Measurements from ENCODE around the gene IGFBPL1.
"Not testable (repeated sequence)": the region's sequence is repeated elsewhere in the genome, so short reads cannot be mapped to it uniquely, and the experiment has no call there.

DNA sequence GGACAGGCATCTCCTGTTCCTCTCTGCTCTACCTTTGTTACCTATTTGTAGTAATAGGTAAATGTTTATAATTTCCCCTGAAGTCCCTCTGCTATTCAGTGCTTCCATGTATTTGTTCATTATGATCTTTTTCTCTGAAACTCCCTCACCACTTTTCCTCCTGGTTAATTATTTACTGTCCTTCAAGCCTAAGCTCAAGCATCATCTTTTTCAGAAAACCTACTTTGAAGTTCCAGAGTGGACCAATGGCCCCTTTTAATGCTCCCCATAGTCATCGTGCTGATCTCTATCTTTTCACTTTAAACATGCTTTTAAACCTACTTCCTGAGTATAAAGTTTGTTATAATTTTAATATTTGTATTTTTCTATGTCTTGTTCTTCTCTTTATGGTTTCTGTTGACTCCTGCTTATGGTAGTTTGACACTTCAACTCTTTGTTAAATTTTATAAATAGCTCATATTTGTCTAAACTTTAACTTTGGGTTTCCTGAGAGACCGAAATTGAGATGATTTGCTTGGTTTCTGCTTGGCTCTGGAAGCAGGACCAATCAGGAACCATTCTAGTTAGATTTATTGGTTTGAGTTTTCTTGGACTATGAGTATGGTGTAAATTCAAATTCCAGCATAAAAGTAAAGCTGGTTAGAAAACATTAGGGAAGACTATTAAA, 48.5 kb upstream of the IGFBPL1 start:
- TF ChIP-seq BACH1 (IDR thresholded peaks at IDR 0.05; ENCODE audit: low read length); POLR2A (IDR thresholded peaks at IDR 0.05; ENCODE audit: control extremely low read depth in 1 of 2, low read depth in 2 of 2, low read length in 2 of 2); CHD2 (IDR thresholded peaks at IDR 0.05; ENCODE audit: low read length); EZH2 (IDR thresholded peaks at IDR 0.05; ENCODE audit: low read depth, low read length, severe bottlenecking); SP2 (IDR thresholded peaks at IDR 0.05; ENCODE audit: low read length); KDM1A (IDR thresholded peaks at IDR 0.05; ENCODE audit: borderline replicate concordance, low read length); RNF2 (IDR thresholded peaks at IDR 0.05; ENCODE audit: borderline replicate concordance, low read depth, low read length, missing control alignments, poor library complexity, severe bottlenecking); TAF1 (IDR thresholded peaks at IDR 0.05; ENCODE audit: low read depth, low read length); USF2 (IDR thresholded peaks at IDR 0.05; ENCODE audit: low read length); EGR1 (IDR thresholded peaks at IDR 0.05; ENCODE audit: borderline replicate concordance, low read depth, low read length); RXRA (IDR thresholded peaks at IDR 0.05; ENCODE audit: insufficient read depth, low read depth, low read length); TCF12 (IDR thresholded peaks at IDR 0.05; ENCODE audit: low read depth, low read length); EP300 (IDR thresholded peaks at IDR 0.05; ENCODE audit: borderline replicate concordance in 1 of 2, low read depth in 2 of 2, low read length in 2 of 2): not testable (repeated sequence)
- TF ChIP-seq, protein P1, sequence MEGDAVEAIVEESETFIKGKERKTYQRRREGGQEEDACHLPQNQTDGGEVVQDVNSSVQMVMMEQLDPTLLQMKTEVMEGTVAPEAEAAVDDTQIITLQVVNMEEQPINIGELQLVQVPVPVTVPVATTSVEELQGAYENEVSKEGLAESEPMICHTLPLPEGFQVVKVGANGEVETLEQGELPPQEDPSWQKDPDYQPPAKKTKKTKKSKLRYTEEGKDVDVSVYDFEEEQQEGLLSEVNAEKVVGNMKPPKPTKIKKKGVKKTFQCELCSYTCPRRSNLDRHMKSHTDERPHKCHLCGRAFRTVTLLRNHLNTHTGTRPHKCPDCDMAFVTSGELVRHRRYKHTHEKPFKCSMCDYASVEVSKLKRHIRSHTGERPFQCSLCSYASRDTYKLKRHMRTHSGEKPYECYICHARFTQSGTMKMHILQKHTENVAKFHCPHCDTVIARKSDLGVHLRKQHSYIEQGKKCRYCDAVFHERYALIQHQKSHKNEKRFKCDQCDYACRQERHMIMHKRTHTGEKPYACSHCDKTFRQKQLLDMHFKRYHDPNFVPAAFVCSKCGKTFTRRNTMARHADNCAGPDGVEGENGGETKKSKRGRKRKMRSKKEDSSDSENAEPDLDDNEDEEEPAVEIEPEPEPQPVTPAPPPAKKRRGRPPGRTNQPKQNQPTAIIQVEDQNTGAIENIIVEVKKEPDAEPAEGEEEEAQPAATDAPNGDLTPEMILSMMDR (IDR thresholded peaks at IDR 0.05; ENCODE audit: control extremely low read depth in 1 of 3, insufficient read depth in 1 of 3, low read depth in 1 of 3, low read length in 3 of 3) = not testable (repeated sequence)

All from H1 (cell line).